K562 (cell line): ENCODE data around the gene TTC4. TPM values are rescaled to one million over a fixed set of nuclear protein-coding genes. Genes with fewer than 3 reads are reported as not detected.

Experiments
- HNRNPK ChIP-seq: fragments of 200-400 bp; formaldehyde crosslinking; IDR thresholded peaks from one replicate; pipeline ENCODE4 v1.6.1; 2018; ENCODE audit warnings: mild to moderate bottlenecking, low read depth, low read length; ENCODE audit not compliant: poor library complexity, severe bottlenecking
- KAT2B ChIP-seq: IDR thresholded peaks from one replicate; pipeline ENCODE4 v1.6.1; 2012; ENCODE audit warnings: low read depth, mild to moderate bottlenecking, control low read depth, inconsistent platforms, low read length, moderate library complexity
- KLF6 ChIP-seq: fragments of 250-450 bp; sonication (Bioruptor Pico); IDR thresholded peaks from 2 replicates; pipeline ENCODE4 v1.4.0; 2020; ENCODE audit warnings: mild to moderate bottlenecking, moderate library complexity, borderline replicate concordance
- NCOA4 ChIP-seq: fragments of 450-650 bp; IDR thresholded peaks from 2 replicates; pipeline ENCODE4 v1.6.1; 2018; ENCODE audit warnings: mild to moderate bottlenecking; ENCODE audit not compliant: partially characterized antibody
- NELFE ChIP-seq: IDR thresholded peaks from 2 replicates; pipeline ENCODE4 v1.6.1; 2011; ENCODE audit warnings: mild to moderate bottlenecking; ENCODE audit not compliant: insufficient read depth, insufficient read length
- RAD21 ChIP-seq, 2 experiments: fragments of 250-450 bp in 1 of 2; fragments of 450-650 bp in 1 of 2; sonication (Bioruptor Pico) in 1 of 2; formaldehyde crosslinking in 1 of 2; IDR thresholded peaks in 1 of 2; conservative IDR thresholded peaks in 1 of 2; 2 replicates each; pipeline versions ENCODE4 v1.4.0 to v1.8.0; 2020 to 2022; ENCODE audit warnings: mild to moderate bottlenecking in 2 of 2, moderate library complexity in 1 of 2
- RBM34 ChIP-seq: fragments of 200-400 bp; formaldehyde crosslinking; IDR thresholded peaks from 2 replicates; pipeline ENCODE4 v1.6.1; 2018; ENCODE audit warnings: low read length, borderline replicate concordance; ENCODE audit not compliant: insufficient read depth
- SRF ChIP-seq, 2 experiments: fragments of 250-450, 450-650 bp in 1 of 2; sonication (Bioruptor Pico) in 1 of 2; sonication (generic) in 1 of 2; formaldehyde crosslinking; IDR thresholded peaks; 2 replicates each; pipeline versions ENCODE4 v1.5.0 to v1.5.1; 2020 to 2022; ENCODE audit warnings: mild to moderate bottlenecking in 1 of 2, missing genetic modification reagents in 1 of 2
- ZNF217 ChIP-seq: sonication (generic); formaldehyde crosslinking; IDR thresholded peaks from 2 replicates; pipeline ENCODE4 v1.8.0; 2022; ENCODE audit warnings: mild to moderate bottlenecking, missing genetic modification reagents
- ZNF444 ChIP-seq: fragments of 250-450 bp; sonication (Bioruptor Pico); IDR thresholded peaks from 2 replicates; pipeline ENCODE4 v1.4.0; 2020; ENCODE audit warnings: mild to moderate bottlenecking, moderate library complexity
- ZNF551 ChIP-seq: fragments of 250-450 bp; sonication (Bioruptor Pico); IDR thresholded peaks from 2 replicates; pipeline ENCODE4 v1.5.0; 2021; ENCODE audit warnings: mild to moderate bottlenecking, moderate library complexity
- ZNF707 ChIP-seq: fragments of 250-450 bp; sonication (Bioruptor Pico); conservative IDR thresholded peaks from 2 replicates; pipeline ENCODE4 v1.8.0; 2022; ENCODE audit warnings: inconsistent platforms, mild to moderate bottlenecking, moderate library complexity
- ZSCAN32 ChIP-seq: fragments of 450-650 bp; formaldehyde crosslinking; IDR thresholded peaks from 2 replicates; pipeline ENCODE4 v1.4.0; 2020; ENCODE audit warnings: mild to moderate bottlenecking, moderate library complexity
- polyA plus RNA-seq, 8 experiments: library from polyadenylated mRNA; depleted of rRNA in 4 of 8; stranded (reverse) in 5 of 8; unstranded in 3 of 8; fragments of >200 nt; fragmentation: Nextera tagmentation in 2 of 8; fragmentation: Illumina TruSeq in 1 of 8; extraction: Ambion mirVana in 2 of 8; extraction: Trizol in 1 of 8; gene quantifications; 2 replicates each; pipeline versions ENCODE4 v1.2.1 to v1.2.3, GENCODE V29; 2011 to 2014; ENCODE audit warnings: inconsistent platforms in 1 of 8, missing spikeins in 1 of 8
- total RNA-seq, 7 experiments: library from RNA; depleted of rRNA in 6 of 7; stranded (reverse); fragments of >200 nt in 6 of 7; fragmentation: Illumina TruSeq in 2 of 7; extraction: Trizol in 2 of 7; gene quantifications; 2 replicates each; pipeline versions ENCODE4 v1.2.1 to v1.2.3, GENCODE V29; 2011 to 2021; ENCODE audit warnings: low replicate concordance in 1 of 7
- TF ChIP-seq, protein P1 (sequence below): fragments of 450-650 bp; formaldehyde crosslinking; IDR thresholded peaks from 2 replicates; pipeline ENCODE4 v1.4.0; 2020; ENCODE audit warnings: mild to moderate bottlenecking, moderate library complexity
- TF ChIP-seq, protein P2 (sequence below): fragments of 250-450 bp; sonication (Bioruptor Pico); IDR thresholded peaks from 2 replicates; pipeline ENCODE4 v1.5.0; 2020; ENCODE audit warnings: mild to moderate bottlenecking, borderline replicate concordance
- TF ChIP-seq, protein P3 (sequence below), 2 experiments: IDR thresholded peaks in 1 of 2; conservative IDR thresholded peaks in 1 of 2; 2 replicates each; pipeline ENCODE4 v1.6.1; 2016; ENCODE audit warnings: low read depth in 2 of 2, mild to moderate bottlenecking in 1 of 2, missing compliant biosample characterization in 1 of 2, missing genetic modification characterization in 1 of 2, moderate library complexity in 1 of 2
- TF ChIP-seq, protein P4 (sequence below): sonication (generic); formaldehyde crosslinking; IDR thresholded peaks from 2 replicates; pipeline ENCODE4 v1.8.0; 2022; ENCODE audit warnings: missing genetic modification reagents, mild to moderate bottlenecking, borderline replicate concordance

TTC4 gene
- total and polyA plus RNA-seq, 9 of the 15 experiments (the other 6 are each of a cell fraction or from before 2014, with no cell fraction given) = 36.3 to 111 (median 54.1) TPM

DNA sequence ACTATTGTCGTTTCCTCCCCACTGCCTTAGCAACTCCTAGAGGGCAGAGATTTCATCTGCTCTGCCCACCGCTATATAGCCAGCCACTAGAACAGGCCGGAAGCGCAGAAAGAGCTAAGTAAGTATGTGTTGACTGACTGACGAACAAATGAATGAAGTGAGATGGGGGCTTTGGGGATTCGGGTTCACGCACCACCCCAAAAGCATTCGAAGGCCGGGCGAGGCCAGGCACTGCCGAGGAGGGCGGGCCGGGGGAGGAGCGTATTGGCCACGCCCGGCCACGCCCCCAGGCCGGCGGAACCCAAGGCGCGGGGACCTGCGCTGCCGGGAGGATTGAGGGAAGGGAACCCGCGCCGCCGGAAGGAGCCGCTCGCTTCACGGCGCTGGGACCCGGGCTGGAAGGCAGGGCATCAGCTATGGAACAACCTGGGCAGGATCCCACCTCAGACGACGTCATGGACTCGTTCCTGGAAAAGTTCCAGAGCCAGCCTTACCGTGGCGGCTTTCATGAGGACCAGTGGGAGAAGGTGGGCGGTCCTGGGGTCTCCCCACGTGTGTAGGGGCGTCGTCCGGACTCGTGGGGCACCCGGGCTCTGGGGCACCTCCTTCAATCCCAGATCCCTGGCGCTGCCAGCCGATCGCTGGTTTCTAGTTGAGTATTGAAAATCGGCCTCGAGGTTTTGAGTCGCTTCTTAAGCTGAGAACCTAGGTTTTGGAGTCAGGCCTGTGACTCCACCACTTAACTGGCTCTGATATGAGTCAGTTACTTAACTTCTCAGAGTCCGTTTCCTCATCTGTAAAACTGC, at the start of gene TTC4 (continued):
- TF ChIP-seq NCOA4 (no peak), ZNF217 (CRISPR knock-in tag) (no peak), ZSCAN32 (CRISPR knock-in tag) (no peak), KLF6 (CRISPR knock-in tag) (peak; percentile 83; the same call in 1 of the 2 replicates), HNRNPK (no peak), KAT2B (no peak), RBM34 (no peak), ZNF444 (no peak), ZNF707 (CRISPR knock-in tag) (no peak), NELFE (no peak), RAD21 (CRISPR knock-in tag; conservative IDR thresholded peaks at IDR 0.05 in 1 of 2, IDR thresholded peaks at IDR 0.05 in 1 of 2) (no peak), SRF (CRISPR knock-in tag; IDR thresholded peaks at IDR 0.05) (peak in 1 of 2 experiments; percentile 81; a peak in 1 of 4 replicates), ZNF551 (CRISPR knock-in tag) (no peak)
- TF ChIP-seq, protein P1, sequence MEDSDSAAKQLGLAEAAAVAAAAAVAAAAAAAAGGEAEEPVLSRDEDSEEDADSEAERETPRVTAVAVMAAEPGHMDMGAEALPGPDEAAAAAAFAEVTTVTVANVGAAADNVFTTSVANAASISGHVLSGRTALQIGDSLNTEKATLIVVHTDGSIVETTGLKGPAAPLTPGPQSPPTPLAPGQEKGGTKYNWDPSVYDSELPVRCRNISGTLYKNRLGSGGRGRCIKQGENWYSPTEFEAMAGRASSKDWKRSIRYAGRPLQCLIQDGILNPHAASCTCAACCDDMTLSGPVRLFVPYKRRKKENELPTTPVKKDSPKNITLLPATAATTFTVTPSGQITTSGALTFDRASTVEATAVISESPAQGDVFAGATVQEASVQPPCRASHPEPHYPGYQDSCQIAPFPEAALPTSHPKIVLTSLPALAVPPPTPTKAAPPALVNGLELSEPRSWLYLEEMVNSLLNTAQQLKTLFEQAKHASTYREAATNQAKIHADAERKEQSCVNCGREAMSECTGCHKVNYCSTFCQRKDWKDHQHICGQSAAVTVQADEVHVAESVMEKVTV = no peak
- TF ChIP-seq, protein P2, sequence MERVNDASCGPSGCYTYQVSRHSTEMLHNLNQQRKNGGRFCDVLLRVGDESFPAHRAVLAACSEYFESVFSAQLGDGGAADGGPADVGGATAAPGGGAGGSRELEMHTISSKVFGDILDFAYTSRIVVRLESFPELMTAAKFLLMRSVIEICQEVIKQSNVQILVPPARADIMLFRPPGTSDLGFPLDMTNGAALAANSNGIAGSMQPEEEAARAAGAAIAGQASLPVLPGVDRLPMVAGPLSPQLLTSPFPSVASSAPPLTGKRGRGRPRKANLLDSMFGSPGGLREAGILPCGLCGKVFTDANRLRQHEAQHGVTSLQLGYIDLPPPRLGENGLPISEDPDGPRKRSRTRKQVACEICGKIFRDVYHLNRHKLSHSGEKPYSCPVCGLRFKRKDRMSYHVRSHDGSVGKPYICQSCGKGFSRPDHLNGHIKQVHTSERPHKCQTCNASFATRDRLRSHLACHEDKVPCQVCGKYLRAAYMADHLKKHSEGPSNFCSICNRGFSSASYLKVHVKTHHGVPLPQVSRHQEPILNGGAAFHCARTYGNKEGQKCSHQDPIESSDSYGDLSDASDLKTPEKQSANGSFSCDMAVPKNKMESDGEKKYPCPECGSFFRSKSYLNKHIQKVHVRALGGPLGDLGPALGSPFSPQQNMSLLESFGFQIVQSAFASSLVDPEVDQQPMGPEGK (CRISPR knock-in tag) = no peak
- TF ChIP-seq, protein P3, sequence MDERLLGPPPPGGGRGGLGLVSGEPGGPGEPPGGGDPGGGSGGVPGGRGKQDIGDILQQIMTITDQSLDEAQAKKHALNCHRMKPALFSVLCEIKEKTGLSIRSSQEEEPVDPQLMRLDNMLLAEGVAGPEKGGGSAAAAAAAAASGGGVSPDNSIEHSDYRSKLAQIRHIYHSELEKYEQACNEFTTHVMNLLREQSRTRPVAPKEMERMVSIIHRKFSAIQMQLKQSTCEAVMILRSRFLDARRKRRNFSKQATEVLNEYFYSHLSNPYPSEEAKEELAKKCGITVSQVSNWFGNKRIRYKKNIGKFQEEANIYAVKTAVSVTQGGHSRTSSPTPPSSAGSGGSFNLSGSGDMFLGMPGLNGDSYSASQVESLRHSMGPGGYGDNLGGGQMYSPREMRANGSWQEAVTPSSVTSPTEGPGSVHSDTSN (CRISPR knock-in tag; IDR thresholded peaks at IDR 0.05; ENCODE audit: low read depth) = no peak
- TF ChIP-seq, protein P3 (tag; conservative IDR thresholded peaks at IDR 0.05; ENCODE audit: low read depth) = no peak
- TF ChIP-seq, protein P4, sequence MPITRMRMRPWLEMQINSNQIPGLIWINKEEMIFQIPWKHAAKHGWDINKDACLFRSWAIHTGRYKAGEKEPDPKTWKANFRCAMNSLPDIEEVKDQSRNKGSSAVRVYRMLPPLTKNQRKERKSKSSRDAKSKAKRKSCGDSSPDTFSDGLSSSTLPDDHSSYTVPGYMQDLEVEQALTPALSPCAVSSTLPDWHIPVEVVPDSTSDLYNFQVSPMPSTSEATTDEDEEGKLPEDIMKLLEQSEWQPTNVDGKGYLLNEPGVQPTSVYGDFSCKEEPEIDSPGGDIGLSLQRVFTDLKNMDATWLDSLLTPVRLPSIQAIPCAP (CRISPR knock-in tag) = no peak
